ENCODE data around the gene HOXC9. TPM values are rescaled to one million over a fixed set of nuclear protein-coding genes. Genes with fewer than 3 reads are reported as not detected.

HOXC9 gene
- total and polyA plus RNA-seq, 10 donors = 0.05 TPM; not detected in 9

DNA sequence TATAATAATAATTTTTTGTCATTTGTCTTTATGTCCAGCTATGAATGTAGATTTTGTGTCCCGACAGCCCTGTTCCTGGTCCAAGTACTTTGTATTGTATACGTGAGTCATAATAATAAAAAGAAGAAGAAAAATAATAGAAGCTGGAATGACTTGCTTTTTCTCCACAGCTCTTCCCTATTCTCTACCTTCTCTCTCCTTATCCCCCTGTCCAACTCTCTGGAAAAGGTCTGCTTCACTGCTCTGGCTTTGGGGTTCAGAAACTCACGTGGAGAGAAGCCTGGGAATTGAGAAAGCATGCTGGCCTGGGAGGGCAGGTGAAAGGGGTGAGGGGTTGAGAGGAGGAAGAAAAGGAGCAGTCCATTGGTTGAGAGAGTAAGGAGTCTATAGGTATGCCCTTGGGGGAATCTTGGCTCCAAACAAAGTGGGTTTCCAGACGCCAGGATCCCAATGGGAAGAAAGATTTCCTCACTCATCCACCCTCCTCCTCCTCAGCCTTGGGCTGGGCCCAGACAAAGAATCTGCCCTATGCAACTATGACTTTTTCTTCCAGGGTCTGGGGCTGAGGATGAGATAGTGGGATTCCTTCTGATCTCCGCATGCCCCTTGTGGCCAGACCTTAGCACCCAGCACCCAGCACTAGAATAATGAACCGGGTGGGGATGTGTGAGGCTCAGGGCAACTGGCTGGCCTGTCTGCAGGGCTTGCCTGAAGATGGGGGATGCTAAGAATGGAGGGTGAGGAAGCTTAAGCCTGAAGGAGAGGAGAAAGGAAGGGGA lies 12.9 kb downstream of the HOXC9 start:
- H3K36me3 ChIP-seq = no peaks in the 10 kb centered on the region
- no peak overlapping the region for H3K4me3 ChIP-seq
- WGBS, 5 donors = 30 to 37% (median 32%) methylated on average over 6 of the region's 6 CpGs
- H3K4me1 ChIP-seq = peaks cover 7 to 50% (median 36%) of the 10 kb centered on the region in 6 donors
- no peak overlapping the region for H3K27ac ChIP-seq
- TF ChIP-seq, protein P1, sequence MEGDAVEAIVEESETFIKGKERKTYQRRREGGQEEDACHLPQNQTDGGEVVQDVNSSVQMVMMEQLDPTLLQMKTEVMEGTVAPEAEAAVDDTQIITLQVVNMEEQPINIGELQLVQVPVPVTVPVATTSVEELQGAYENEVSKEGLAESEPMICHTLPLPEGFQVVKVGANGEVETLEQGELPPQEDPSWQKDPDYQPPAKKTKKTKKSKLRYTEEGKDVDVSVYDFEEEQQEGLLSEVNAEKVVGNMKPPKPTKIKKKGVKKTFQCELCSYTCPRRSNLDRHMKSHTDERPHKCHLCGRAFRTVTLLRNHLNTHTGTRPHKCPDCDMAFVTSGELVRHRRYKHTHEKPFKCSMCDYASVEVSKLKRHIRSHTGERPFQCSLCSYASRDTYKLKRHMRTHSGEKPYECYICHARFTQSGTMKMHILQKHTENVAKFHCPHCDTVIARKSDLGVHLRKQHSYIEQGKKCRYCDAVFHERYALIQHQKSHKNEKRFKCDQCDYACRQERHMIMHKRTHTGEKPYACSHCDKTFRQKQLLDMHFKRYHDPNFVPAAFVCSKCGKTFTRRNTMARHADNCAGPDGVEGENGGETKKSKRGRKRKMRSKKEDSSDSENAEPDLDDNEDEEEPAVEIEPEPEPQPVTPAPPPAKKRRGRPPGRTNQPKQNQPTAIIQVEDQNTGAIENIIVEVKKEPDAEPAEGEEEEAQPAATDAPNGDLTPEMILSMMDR (IDR thresholded peaks at IDR 0.05 in 8 of 11, conservative IDR thresholded peaks at IDR 0.05 in 3 of 11) = no peak
- TF ChIP-seq POLR2AphosphoS5 (IDR thresholded peaks at IDR 0.05) (no peak), POLR2A (IDR thresholded peaks at IDR 0.05) (no peak)
- no peaks in the 10 kb centered on the region for H3K9me3 ChIP-seq
- peaks cover 18 to 100% (median 96%) of the 10 kb centered on the region in 7 donors for H3K27me3 ChIP-seq (replicated peaks in 1 of 7)
- intact Hi-C loops (cut with DNase I; ENCODE audit: low total_unique reads) = no loop called here
- no peak for DNase-seq

DNA sequence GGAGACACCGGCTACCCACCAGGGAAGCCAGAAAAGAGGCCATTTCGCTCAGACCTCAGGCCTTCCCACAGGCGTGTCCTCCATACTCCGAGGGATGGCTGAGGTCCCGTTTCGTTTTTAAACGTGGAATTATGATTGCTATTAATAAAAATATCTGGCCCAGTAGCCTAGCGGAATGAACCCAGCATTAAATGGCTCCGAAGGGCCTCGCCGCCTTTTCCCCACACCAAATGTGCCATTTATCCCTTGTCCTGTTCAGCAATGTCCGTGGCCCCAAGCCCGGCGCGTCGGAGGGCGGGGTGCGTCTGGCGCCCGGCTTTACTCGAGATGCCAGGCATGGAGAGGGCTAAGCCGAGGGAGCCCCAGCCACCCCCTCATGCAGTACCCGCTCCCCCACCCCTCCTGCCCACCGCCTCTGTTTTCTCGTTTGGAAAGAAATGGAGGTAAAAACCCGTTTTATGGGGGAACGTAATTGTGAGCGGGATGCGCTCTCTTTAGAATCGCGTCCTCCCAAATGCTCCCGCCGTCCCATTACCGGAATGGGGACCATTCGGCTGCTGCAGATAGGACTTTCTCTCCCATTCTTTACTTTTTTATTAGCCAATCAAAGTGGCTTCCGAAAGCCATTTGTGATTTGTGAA lies 14.5 kb downstream of the HOXC9 start:
- Histone ChIP-seq H3K4me1 (peaks cover 7 to 60% (median 45%) of the 10 kb centered on the region in 6 donors), H3K4me3 (peak overlapping the region in 2 of 8 donors; percentile 1 to 49), H3K27ac (no peak overlapping the region), H3K27me3 (replicated peaks in 1 of 7) (peaks cover 13 to 100% (median 99%) of the 10 kb centered on the region in 7 donors), H3K36me3 (no peaks in the 10 kb centered on the region), H3K9me3 (no peaks in the 10 kb centered on the region)
- 5 to 9% (median 6%) methylated on average over 33 to 36 of the region's 36 CpGs for WGBS, 5 donors
- no peak for DNase-seq
- TF ChIP-seq, protein P1 (IDR thresholded peaks at IDR 0.05 in 8 of 11, conservative IDR thresholded peaks at IDR 0.05 in 3 of 11) = peak in 1 of 11 experiments; percentile 4
- TF ChIP-seq POLR2AphosphoS5 (IDR thresholded peaks at IDR 0.05) = no peak
- intact Hi-C loops (cut with DNase I; ENCODE audit: low total_unique reads) = no loop called here

DNA sequence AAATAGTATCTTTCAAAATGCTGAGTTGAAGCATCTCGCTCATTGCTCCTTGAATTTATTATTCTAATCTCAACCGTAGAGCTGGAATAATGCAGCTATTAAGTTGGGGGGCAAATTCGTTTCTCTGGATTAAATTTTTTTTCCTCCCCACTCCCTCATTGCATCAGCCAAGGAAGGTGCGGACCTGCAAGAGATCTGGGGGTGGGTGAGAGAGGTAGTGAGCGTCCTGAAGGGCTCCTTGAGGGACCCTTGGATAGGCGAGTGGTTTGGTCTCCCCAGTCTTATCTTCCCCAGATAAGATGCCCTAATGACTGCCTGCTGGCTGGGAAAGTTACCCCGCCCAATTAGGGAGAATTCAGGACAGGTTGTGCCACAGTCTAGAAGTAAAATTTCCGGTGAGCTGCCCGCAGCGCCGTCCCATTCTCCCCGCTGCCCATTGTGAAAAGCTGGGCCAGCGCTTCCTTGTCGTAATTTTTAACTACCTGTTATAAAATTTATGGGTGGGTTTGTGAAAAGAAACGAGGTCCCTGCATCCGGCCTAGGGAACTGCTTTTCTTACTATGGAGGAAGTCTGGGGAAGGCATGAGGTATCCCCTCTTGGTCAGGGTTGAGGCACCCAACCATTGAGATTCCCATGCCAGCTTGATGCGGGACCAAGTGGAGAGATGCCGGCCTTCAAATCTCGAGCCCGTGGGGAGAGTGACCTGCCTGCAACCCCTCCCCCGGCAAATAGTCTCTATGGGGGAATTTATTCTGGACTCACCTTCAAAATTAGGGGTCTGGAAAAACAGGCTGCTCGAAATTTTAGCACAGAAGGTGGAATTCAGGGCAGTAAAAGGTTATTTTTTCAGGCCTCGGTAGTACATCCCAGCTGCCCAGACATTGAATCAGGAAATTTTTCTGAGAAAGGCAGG lies 15.3 kb downstream of the HOXC9 start:
- no peak for DNase-seq
- whole genome bisulfite sequencing, 5 donors = 7 to 11% (median 9%) methylated on average over 23 of the region's 23 CpGs
- peaks cover 7 to 59% (median 45%) of the 10 kb centered on the region in 6 donors for H3K4me1 ChIP-seq
- no peak overlapping the region for H3K4me3 ChIP-seq
- intact Hi-C loops (cut with DNase I; ENCODE audit: low total_unique reads) = no loop called here
- no peaks in the 10 kb centered on the region for H3K36me3 ChIP-seq
- H3K27ac ChIP-seq = no peak overlapping the region
- peaks cover 13 to 100% (median 97%) of the 10 kb centered on the region in 7 donors for H3K27me3 ChIP-seq (replicated peaks in 1 of 7)
- H3K9me3 ChIP-seq = no peaks in the 10 kb centered on the region
- TF ChIP-seq POLR2A (IDR thresholded peaks at IDR 0.05) = no peak
- TF ChIP-seq POLR2AphosphoS5 (IDR thresholded peaks at IDR 0.05) = no peak
- TF ChIP-seq, protein P1 (IDR thresholded peaks at IDR 0.05 in 8 of 11, conservative IDR thresholded peaks at IDR 0.05 in 3 of 11) = no peak
